Neural progenitor cell (in vitro differentiated cells): ENCODE data around the gene ADD3. TPM values are rescaled to one million over a fixed set of nuclear protein-coding genes. Genes with fewer than 3 reads are reported as not detected.

Source experiments
- DNase-seq: peaks from one replicate; pipeline ENCODE4 v3.0.0-alpha.2; 2016; ENCODE audit warnings: low spot score
- H2AFZ ChIP-seq: fragments of 200-600 bp; sonication (generic); replicated peaks from 2 replicates; pipeline ENCODE4 v1.6.1; 2016; ENCODE audit warnings: antibody characterized with exemption
- H3F3A ChIP-seq: fragments of 200-600 bp; sonication (generic); 2 replicates; pipeline ENCODE4 v1.6.1; 2016; ENCODE audit warnings: antibody characterized with exemption, low read depth
- H3K27ac ChIP-seq: fragments of 200-600 bp; sonication (generic); 2 replicates; pipeline ENCODE4 v1.5.1; 2016; ENCODE audit warnings: mild to moderate bottlenecking
- H3K27me3 ChIP-seq: fragments of 200-600 bp; sonication (generic); 2 replicates; pipeline ENCODE4 v1.6.1; 2016; ENCODE audit warnings: mild to moderate bottlenecking, moderate library complexity
- H3K36me3 ChIP-seq: fragments of 200-600 bp; sonication (generic); 2 replicates; pipeline ENCODE4 v1.5.1; 2016
- H3K4me1 ChIP-seq: fragments of 200-600 bp; sonication (generic); 2 replicates; pipeline ENCODE4 v1.6.1; 2016; ENCODE audit warnings: mixed run types
- H3K4me2 ChIP-seq: fragments of 200-600 bp; sonication (generic); 2 replicates; pipeline ENCODE4 v1.6.1; 2016
- H3K4me3 ChIP-seq: fragments of 200-600 bp; sonication (generic); 2 replicates; pipeline ENCODE4 v1.5.1; 2016
- H3K79me2 ChIP-seq: fragments of 200-600 bp; sonication (generic); 2 replicates; pipeline ENCODE4 v1.6.1; 2016; ENCODE audit warnings: low read depth
- H3K9ac ChIP-seq: fragments of 200-600 bp; sonication (generic); 2 replicates; pipeline ENCODE4 v1.6.1; 2016
- H3K9me3 ChIP-seq: fragments of 200-600 bp; sonication (generic); 2 replicates; pipeline ENCODE4 v1.5.1; 2016; ENCODE audit warnings: low read depth
- H4K20me1 ChIP-seq: fragments of 200-600 bp; sonication (generic); 2 replicates; pipeline ENCODE4 v1.6.1; 2016; ENCODE audit warnings: low read depth
- H3K27ac Mint-ChIP-seq: 3 replicates; pipeline ENCODE4 v1.8.0; 2021; ENCODE audit warnings: mixed read lengths
- H3K27me3 Mint-ChIP-seq: 2 replicates; pipeline ENCODE4 v1.8.0; 2022; ENCODE audit warnings: low read depth, mild to moderate bottlenecking, inconsistent platforms, moderate library complexity, mixed read lengths; ENCODE audit not compliant: insufficient read depth
- H3K36me3 Mint-ChIP-seq: 3 replicates; pipeline ENCODE4 v1.8.0; 2021; ENCODE audit warnings: mixed read lengths
- H3K4me1 Mint-ChIP-seq: 3 replicates; pipeline ENCODE4 v1.8.0; 2021; ENCODE audit warnings: mixed read lengths
- H3K4me3 Mint-ChIP-seq: 3 replicates; pipeline ENCODE4 v1.8.0; 2021; ENCODE audit warnings: mild to moderate bottlenecking, moderate library complexity, mixed read lengths
- H3K9me3 Mint-ChIP-seq: 3 replicates; pipeline ENCODE4 v1.8.0; 2020; ENCODE audit warnings: mixed read lengths
- CTCF ChIP-seq: fragments of 200-600 bp; sonication (generic); IDR thresholded peaks from 2 replicates; pipeline ENCODE4 v1.5.1; 2017; ENCODE audit warnings: antibody characterized with exemption, mild to moderate bottlenecking
- EZH2 ChIP-seq: fragments of 200-600 bp; sonication (generic); IDR thresholded peaks from 2 replicates; pipeline ENCODE4 v1.6.1; 2017; ENCODE audit warnings: antibody characterized with exemption, mild to moderate bottlenecking, moderate library complexity
- EZH2phosphoT487 ChIP-seq: fragments of 200-600 bp; sonication (generic); IDR thresholded peaks from 2 replicates; pipeline ENCODE4 v1.6.1; 2017; ENCODE audit warnings: antibody characterized with exemption
- total RNA-seq: library from RNA; depleted of rRNA; stranded (reverse); fragments of >200 nt; gene quantifications from 2 replicates; pipeline ENCODE4 v1.2.3, GENCODE V29; 2015; ENCODE audit warnings: low replicate concordance

Gene ADD3
- total RNA-seq, 1 donor from 2014 or later = 345 TPM

- Mint-ChIP-seq H3K4me1 (peaks cover 36% of the 10 kb centered on the region), H3K27me3 (peaks cover 46% of the 10 kb centered on the region)
Measured at GRCh38 chr10:110172155-110172554, 164.4 kb downstream of the ADD3 start.

GRCh38 chr10:110174201-110174600, 166.4 kb downstream of the ADD3 start:
- Histone ChIP-seq H3K27ac (no peak overlapping the region), H3K4me3 (no peak overlapping the region), H3F3A (peaks cover 19% of the 10 kb centered on the region), H3K4me1 (peaks cover 25% of the 10 kb centered on the region), H3K27me3 (peaks cover 75% of the 10 kb centered on the region), H3K9ac (no peak overlapping the region), H3K36me3 (no peaks in the 10 kb centered on the region), H3K79me2 (no peaks in the 10 kb centered on the region), H3K4me2 (no peak overlapping the region), H2AFZ (no peak overlapping the region), H4K20me1 (no peaks in the 10 kb centered on the region), H3K9me3 (no peaks in the 10 kb centered on the region)
- no peaks in the 10 kb centered on the region for H3K36me3 Mint-ChIP-seq
- H3K4me3 Mint-ChIP-seq = no peak overlapping the region
- no peak for DNase-seq
- TF ChIP-seq EZH2phosphoT487 = no peak
- TF ChIP-seq CTCF = no peak
- no peak for TF ChIP-seq EZH2
- H3K4me1 Mint-ChIP-seq = peaks cover 25% of the 10 kb centered on the region
- peaks cover 5% of the 10 kb centered on the region for H3K9me3 Mint-ChIP-seq
- H3K27ac Mint-ChIP-seq = no peak overlapping the region
- H3K27me3 Mint-ChIP-seq = peaks cover 35% of the 10 kb centered on the region

More at GRCh38 chr10:110172155-110172554, 164.4 kb downstream of the ADD3 start:
- TF ChIP-seq EZH2phosphoT487 (no peak), CTCF (no peak), EZH2 (no peak)
- Histone ChIP-seq H3K27me3 (peaks cover 95% of the 10 kb centered on the region), H3K4me3 (no peak overlapping the region), H3K4me1 (peaks cover 39% of the 10 kb centered on the region), H3K79me2 (no peaks in the 10 kb centered on the region), H3K9me3 (no peaks in the 10 kb centered on the region), H3K9ac (no peak overlapping the region), H2AFZ (no peak overlapping the region), H3F3A (peaks cover 30% of the 10 kb centered on the region), H4K20me1 (no peaks in the 10 kb centered on the region), H3K27ac (no peak overlapping the region), H3K36me3 (no peaks in the 10 kb centered on the region), H3K4me2 (no peak overlapping the region)
- Mint-ChIP-seq H3K27ac (no peak overlapping the region), H3K4me3 (no peak overlapping the region), H3K36me3 (no peaks in the 10 kb centered on the region), H3K9me3 (no peaks in the 10 kb centered on the region)
- DNase-seq = no peak

- no peaks in the 10 kb centered on the region for H3K36me3 ChIP-seq
- H3K4me3 Mint-ChIP-seq = no peak overlapping the region
- no peaks in the 10 kb centered on the region for H3K79me2 ChIP-seq
- no peak for TF ChIP-seq EZH2
- TF ChIP-seq EZH2phosphoT487 = no peak
- TF ChIP-seq CTCF = no peak
- H3K27me3 Mint-ChIP-seq = peaks cover 29% of the 10 kb centered on the region
- no peak for DNase-seq
- H2AFZ ChIP-seq = no peak overlapping the region
- no peak overlapping the region for H3K4me3 ChIP-seq
- H3K4me2 ChIP-seq = no peak overlapping the region
- H3K36me3 Mint-ChIP-seq = no peaks in the 10 kb centered on the region
- peaks cover 69% of the 10 kb centered on the region for H3K27me3 ChIP-seq
- no peak overlapping the region for H3K9ac ChIP-seq
- no peak overlapping the region for H3K27ac Mint-ChIP-seq
- peaks cover 5% of the 10 kb centered on the region for H3K9me3 Mint-ChIP-seq
- H3F3A ChIP-seq = peaks cover 12% of the 10 kb centered on the region
- H3K9me3 ChIP-seq = no peaks in the 10 kb centered on the region
- H3K4me1 ChIP-seq = peaks cover 21% of the 10 kb centered on the region
- H3K27ac ChIP-seq = no peak overlapping the region
- peaks cover 19% of the 10 kb centered on the region for H3K4me1 Mint-ChIP-seq
- no peaks in the 10 kb centered on the region for H4K20me1 ChIP-seq
Measured at GRCh38 chr10:110174816-110175215, 167.0 kb downstream of the ADD3 start.
